Astrocyte (in vitro differentiated cells and primary cell): ENCODE measurements around the gene SFTPB.

Experiments used
- EZH2 ChIP-seq: IDR thresholded peaks from 2 replicates; pipeline ENCODE4 v1.6.1; 2012; ENCODE audit warnings: mild to moderate bottlenecking, low read length, inconsistent platforms; ENCODE audit not compliant: insufficient read depth
- TF ChIP-seq, protein P1 (sequence below): IDR thresholded peaks from 2 replicates; pipeline ENCODE4 v1.5.1; 2011; ENCODE audit warnings: low read depth, mild to moderate bottlenecking, inconsistent platforms, low read length, moderate library complexity; ENCODE audit not compliant: insufficient read depth

DNA sequence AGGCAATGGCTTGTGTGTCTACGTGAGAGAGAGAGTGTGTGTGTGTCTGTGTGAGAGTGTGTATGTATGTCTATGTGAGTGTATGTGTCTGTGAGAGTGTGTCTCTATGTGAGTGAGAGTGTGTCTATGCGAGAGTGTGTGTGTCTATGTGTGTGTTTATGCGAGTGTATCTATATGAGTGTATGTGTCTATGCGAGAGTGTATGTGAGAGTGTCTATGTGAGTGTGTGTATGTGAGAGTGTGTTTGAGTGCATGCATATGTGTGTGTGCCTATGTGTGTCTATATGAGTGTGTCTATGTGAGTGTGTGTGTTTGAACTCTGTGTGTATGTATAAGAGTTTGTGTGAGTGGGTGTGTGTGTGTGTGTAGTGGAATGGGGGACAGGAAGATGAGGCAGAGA lies 16.4 kb upstream of the SFTPB start:
- no peak for TF ChIP-seq EZH2
- TF ChIP-seq, protein P1, sequence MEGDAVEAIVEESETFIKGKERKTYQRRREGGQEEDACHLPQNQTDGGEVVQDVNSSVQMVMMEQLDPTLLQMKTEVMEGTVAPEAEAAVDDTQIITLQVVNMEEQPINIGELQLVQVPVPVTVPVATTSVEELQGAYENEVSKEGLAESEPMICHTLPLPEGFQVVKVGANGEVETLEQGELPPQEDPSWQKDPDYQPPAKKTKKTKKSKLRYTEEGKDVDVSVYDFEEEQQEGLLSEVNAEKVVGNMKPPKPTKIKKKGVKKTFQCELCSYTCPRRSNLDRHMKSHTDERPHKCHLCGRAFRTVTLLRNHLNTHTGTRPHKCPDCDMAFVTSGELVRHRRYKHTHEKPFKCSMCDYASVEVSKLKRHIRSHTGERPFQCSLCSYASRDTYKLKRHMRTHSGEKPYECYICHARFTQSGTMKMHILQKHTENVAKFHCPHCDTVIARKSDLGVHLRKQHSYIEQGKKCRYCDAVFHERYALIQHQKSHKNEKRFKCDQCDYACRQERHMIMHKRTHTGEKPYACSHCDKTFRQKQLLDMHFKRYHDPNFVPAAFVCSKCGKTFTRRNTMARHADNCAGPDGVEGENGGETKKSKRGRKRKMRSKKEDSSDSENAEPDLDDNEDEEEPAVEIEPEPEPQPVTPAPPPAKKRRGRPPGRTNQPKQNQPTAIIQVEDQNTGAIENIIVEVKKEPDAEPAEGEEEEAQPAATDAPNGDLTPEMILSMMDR: no peak
